CD8-positive, alpha-beta memory T cell (primary cell): ENCODE data around the gene DHX8. TPM values are rescaled to one million over a fixed set of nuclear protein-coding genes. Genes with fewer than 3 reads are reported as not detected.

Source experiments
- CTCF ChIA-PET: fragments of 350-600 bp; sonication (Branson Sonifier 250); formaldehyde crosslinking; loops from one replicate; lab custom pipeline; 2021; ENCODE audit warnings: antibody characterized with exemption; lab: Charles Lee
- POLR2A ChIA-PET: fragments of 350-600 bp; sonication (Branson Sonifier 250); formaldehyde crosslinking; loops from one replicate; lab custom pipeline; 2021; ENCODE audit warnings: antibody characterized with exemption; lab: Charles Lee
- DNase-seq, 5 donors: peaks; one replicate each; pipeline versions ENCODE4 v3.0.0 to v3.0.0-alpha.2; 2020 to 2022; ENCODE audit warnings: mixed read lengths in 1 of 5
- H3K27ac ChIP-seq: one replicate; pipeline ENCODE4 v1.7.0; 2013; ENCODE audit warnings: low read depth, mild to moderate bottlenecking, low read length, moderate library complexity
- H3K27me3 ChIP-seq: 2 replicates; pipeline ENCODE4 v1.7.0; 2013; ENCODE audit warnings: low read length, mild to moderate bottlenecking; ENCODE audit not compliant: insufficient read depth, poor library complexity, severe bottlenecking
- H3K36me3 ChIP-seq: 2 replicates; pipeline ENCODE4 v1.7.0; 2013; ENCODE audit warnings: mild to moderate bottlenecking, low read length, moderate library complexity; ENCODE audit not compliant: insufficient read depth
- H3K4me1 ChIP-seq: 2 replicates; pipeline ENCODE4 v1.7.0; 2013; ENCODE audit warnings: mild to moderate bottlenecking, low read length, moderate library complexity; ENCODE audit not compliant: insufficient read depth
- H3K4me3 ChIP-seq: 2 replicates; pipeline ENCODE4 v1.7.0; 2013; ENCODE audit warnings: mild to moderate bottlenecking, low read length
- H3K9me3 ChIP-seq: 2 replicates; pipeline ENCODE4 v1.7.0; 2013; ENCODE audit warnings: mild to moderate bottlenecking, low read length
- H3K27ac Mint-ChIP-seq, 8 donors: one replicate each; pipeline ENCODE4 v1.8.0; 2020 to 2021; ENCODE audit warnings: mixed read lengths in 8 of 8, mild to moderate bottlenecking in 6 of 8, inconsistent platforms in 3 of 8, moderate library complexity in 3 of 8
- H3K27me3 Mint-ChIP-seq, 2 donors: one replicate each; pipeline ENCODE4 v1.8.0; 2020 to 2021; ENCODE audit warnings: mixed read lengths in 2 of 2, mild to moderate bottlenecking in 1 of 2, moderate library complexity in 1 of 2
- H3K36me3 Mint-ChIP-seq, 3 donors: one replicate each; pipeline ENCODE4 v1.8.0; 2020 to 2021; ENCODE audit warnings: mixed read lengths in 3 of 3, inconsistent platforms in 1 of 3, mild to moderate bottlenecking in 1 of 3
- H3K4me1 Mint-ChIP-seq, 3 donors: one replicate each; pipeline ENCODE4 v1.8.0; 2020 to 2021; ENCODE audit warnings: mixed read lengths in 3 of 3, inconsistent platforms in 1 of 3, mild to moderate bottlenecking in 1 of 3
- H3K4me3 Mint-ChIP-seq, 7 donors: one replicate each; pipeline ENCODE4 v1.8.0; 2020 to 2021; ENCODE audit warnings: mixed read lengths in 7 of 7, mild to moderate bottlenecking in 6 of 7, moderate library complexity in 4 of 7, inconsistent platforms in 2 of 7
- H3K9me3 Mint-ChIP-seq, 5 donors: one replicate each; pipeline ENCODE4 v1.8.0; 2020 to 2022; ENCODE audit warnings: mixed read lengths in 5 of 5, mild to moderate bottlenecking in 3 of 5, moderate library complexity in 2 of 5, inconsistent platforms in 1 of 5
- polyA plus RNA-seq: library from polyadenylated mRNA; unstranded; fragments of 300-500 nt; fragmentation: Illumina TruSeq; gene quantifications from one replicate; pipeline ENCODE4 v1.2.3, GENCODE V29; 2021
- total RNA-seq, 2 experiments: library from RNA; stranded (reverse); gene quantifications; one replicate each; pipeline ENCODE4 v1.2.3, GENCODE V29; 2021

Gene DHX8
- total and polyA plus RNA-seq, 3 experiments from 2014 or later, result 41.6 to 70.8 (median 64.8) TPM

- no peaks in the 10 kb centered on the region for H3K9me3 ChIP-seq
- no peak for DNase-seq
- Mint-ChIP-seq H3K27ac (no peak overlapping the region), H3K36me3 (no peaks in the 10 kb centered on the region), H3K4me3 (no peak overlapping the region), H3K27me3 (peaks cover 0 to 6% of the 10 kb centered on the region in 2 donors), H3K9me3 (no peaks in the 10 kb centered on the region), H3K4me1 (no peaks in the 10 kb centered on the region)
- H3K27ac ChIP-seq, result no peak overlapping the region
- H3K36me3 ChIP-seq, result no peaks in the 10 kb centered on the region
- H3K27me3 ChIP-seq, result no peaks in the 10 kb centered on the region
- ChIA-PET POLR2A (no interaction called here), CTCF (interaction anchor here (1.1 kb wide), 1 partner anchor 103 kb away, joined by 4 read pairs; no protein-coding TSS in a partner anchor)
- H3K4me1 ChIP-seq, result no peaks in the 10 kb centered on the region
- no peak overlapping the region for H3K4me3 ChIP-seq
These were observed 86.7 kb downstream of the DHX8 start for GRCh38 chr17:43570518-43570928.

- Mint-ChIP-seq H3K27me3 (peaks cover 0 to 9% of the 10 kb centered on the region in 2 donors), H3K27ac (no peak overlapping the region), H3K4me1 (peaks cover 0 to 2% (median 0%) of the 10 kb centered on the region in 3 donors), H3K36me3 (no peaks in the 10 kb centered on the region), H3K9me3 (no peaks in the 10 kb centered on the region), H3K4me3 (no peak overlapping the region)
- Histone ChIP-seq H3K4me3 (no peak overlapping the region), H3K4me1 (peaks cover 3% of the 10 kb centered on the region), H3K27ac (no peak overlapping the region), H3K36me3 (no peaks in the 10 kb centered on the region), H3K9me3 (no peaks in the 10 kb centered on the region), H3K27me3 (no peaks in the 10 kb centered on the region)
- ChIA-PET POLR2A (no interaction called here), CTCF (interaction anchor here (8.2 kb wide), 1 partner anchor 99 kb away, joined by 120 read pairs; no protein-coding TSS in a partner anchor)
- DNase-seq, result no peak
These were observed 88.7 kb downstream of the DHX8 start for GRCh38 chr17:43572368-43572980.

GRCh38 chr17:43573579-43574321, 90.0 kb downstream of the DHX8 start:
- H3K27me3 Mint-ChIP-seq, result peaks cover 0 to 9% of the 10 kb centered on the region in 2 donors
- no peaks in the 10 kb centered on the region for H3K27me3 ChIP-seq
- H3K36me3 Mint-ChIP-seq, result no peaks in the 10 kb centered on the region
- no peak overlapping the region for H3K27ac Mint-ChIP-seq
- no peaks in the 10 kb centered on the region for H3K9me3 ChIP-seq
- ChIA-PET POLR2A (no interaction called here), CTCF (interaction anchor here (1.6 to 8.2 kb wide), 4 partner anchors 75 to 121 kb away, joined by 3 to 120 read pairs (median 14); no protein-coding TSS in a partner anchor)
- H3K36me3 ChIP-seq, result no peaks in the 10 kb centered on the region
- H3K4me3 ChIP-seq, result no peak overlapping the region
- no peak overlapping the region for H3K27ac ChIP-seq
- H3K4me1 ChIP-seq, result peaks cover 9% of the 10 kb centered on the region
- H3K4me1 Mint-ChIP-seq, result peaks cover 5% of the 10 kb centered on the region in 3 donors
- no peaks in the 10 kb centered on the region for H3K9me3 Mint-ChIP-seq
- H3K4me3 Mint-ChIP-seq, result no peak overlapping the region
- no peak for DNase-seq

GRCh38 chr17:43574348-43574747, 90.6 kb downstream of the DHX8 start:
- no peak for DNase-seq
- Histone ChIP-seq H3K27me3 (no peaks in the 10 kb centered on the region), H3K9me3 (no peaks in the 10 kb centered on the region), H3K4me1 (peaks cover 13% of the 10 kb centered on the region), H3K36me3 (no peaks in the 10 kb centered on the region), H3K27ac (no peak overlapping the region), H3K4me3 (no peak overlapping the region)
- Mint-ChIP-seq H3K27me3 (peaks cover 0 to 9% of the 10 kb centered on the region in 2 donors), H3K4me3 (no peak overlapping the region), H3K36me3 (no peaks in the 10 kb centered on the region), H3K27ac (no peak overlapping the region), H3K4me1 (peaks cover 6 to 11% (median 11%) of the 10 kb centered on the region in 3 donors), H3K9me3 (no peaks in the 10 kb centered on the region)
- POLR2A ChIA-PET, result no interaction called here
- CTCF ChIA-PET, result interaction anchor here (0.5 to 8.2 kb wide), 6 partner anchors 75 to 253 kb away, joined by 3 to 120 read pairs (median 4); no protein-coding TSS in a partner anchor

GRCh38 chr17:43574896-43575525, 91.2 kb downstream of the DHX8 start:
- Mint-ChIP-seq H3K9me3 (no peaks in the 10 kb centered on the region), H3K4me1 (peaks cover 9 to 15% (median 12%) of the 10 kb centered on the region in 3 donors), H3K27me3 (peaks cover 0 to 9% of the 10 kb centered on the region in 2 donors), H3K4me3 (peak overlapping the region in 1 of 7 donors; percentile 15), H3K36me3 (no peaks in the 10 kb centered on the region), H3K27ac (no peak overlapping the region)
- Histone ChIP-seq H3K4me1 (peaks cover 13% of the 10 kb centered on the region), H3K27ac (no peak overlapping the region), H3K4me3 (no peak overlapping the region), H3K9me3 (no peaks in the 10 kb centered on the region), H3K36me3 (no peaks in the 10 kb centered on the region), H3K27me3 (no peaks in the 10 kb centered on the region)
- ChIA-PET CTCF (interaction anchor here (0.5 to 8.2 kb wide), 7 partner anchors 74 to 252 kb away, joined by 3 to 120 read pairs (median 5); no protein-coding TSS in a partner anchor), POLR2A (no interaction called here)
- no peak for DNase-seq

Other genes with a start within 250 kb of the DHX8 start
- 1,000 to 10,000 TPM; 2,936 to 3,357 TPM for gene RNU2-1, start 250.0 kb upstream of the DHX8 start, total RNA-seq
- not detected for gene RNU2-1, start 250.0 kb upstream of the DHX8 start, polyA plus RNA-seq
- gene ARL4D, start 85.0 kb upstream of the DHX8 start, total RNA-seq, result 1 to 10 TPM; 1.9 to 2.3 TPM
- 1.9 TPM for gene ARL4D, start 85.0 kb upstream of the DHX8 start, polyA plus RNA-seq
- 1 to 10 TPM; 5.3 to 6.4 TPM for gene ETV4, start 62.4 kb downstream of the DHX8 start, total RNA-seq
- 0.09 TPM for gene ETV4, start 62.4 kb downstream of the DHX8 start, polyA plus RNA-seq
- 1 to 10 TPM in 1 of 2 experiments, under 1 TPM in 1; 0.86 to 1.2 TPM for gene MEOX1, start 177.9 kb downstream of the DHX8 start, total RNA-seq
- gene MEOX1, start 177.9 kb downstream of the DHX8 start, polyA plus RNA-seq, result 5.4 TPM